ENCODE data around the gene ITGAL. TPM values are rescaled to one million over a fixed set of nuclear protein-coding genes. Genes with fewer than 3 reads are reported as not detected.

Gene ITGAL
- total RNA-seq, 1 experiment from 2014 or later = not detected

DNA sequence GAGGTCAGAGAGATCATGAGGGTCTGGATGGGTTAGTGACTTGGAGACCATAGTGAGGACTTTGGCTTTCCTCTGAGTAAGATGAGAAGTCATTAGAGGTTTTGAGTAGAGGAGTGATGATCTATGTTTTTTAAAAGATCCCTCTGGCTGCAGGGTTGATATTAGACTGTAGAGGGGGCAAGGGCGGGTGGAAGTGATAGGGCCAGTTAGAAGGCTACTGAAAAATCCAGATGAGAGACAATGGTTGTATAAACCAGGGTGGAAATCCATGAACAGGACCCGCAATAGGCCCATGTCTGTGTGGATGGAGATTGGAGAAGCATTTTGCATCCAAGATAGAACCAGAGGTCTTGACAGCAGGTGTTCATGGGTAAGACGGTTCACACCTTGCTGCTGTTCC, 9.8 kb downstream of the ITGAL start:
- H2BK20ac ChIP-seq (ENCODE audit: low read depth, low read length, poor library complexity, severe bottlenecking) = no peak overlapping the region
- Mint-ChIP-seq H3K27me3 (ENCODE audit: low read depth) (peaks cover 26% of the 10 kb centered on the region), H3K36me3 (ENCODE audit: insufficient read depth in 1 of 3, low read depth in 3 of 3) (no peaks in the 10 kb centered on the region), H3K27ac (no peak overlapping the region), H3K4me3 (no peak overlapping the region), H3K4me1 (no peaks in the 10 kb centered on the region), H3K9me3 (no peaks in the 10 kb centered on the region; a peak in 1 of 5 replicates)
- no peak overlapping the region for H3K4ac ChIP-seq (ENCODE audit: low read depth, low read length)
- H3K9me3 ChIP-seq (ENCODE audit: control insufficient read depth, low read depth, low read length) = no peaks in the 10 kb centered on the region
- no peak overlapping the region for H2BK15ac ChIP-seq (ENCODE audit: low read depth, low read length)
- H2BK12ac ChIP-seq (ENCODE audit: insufficient read length, low read depth, low read length) = no peak overlapping the region
- H3K9ac ChIP-seq (ENCODE audit: extremely low read depth, insufficient read length, low read length) = no peak overlapping the region
- H4K5ac ChIP-seq (ENCODE audit: insufficient read length, low read depth, low read length) = no peak overlapping the region
- H3K4me2 ChIP-seq (ENCODE audit: insufficient read depth, insufficient read length, low read length) = no peak overlapping the region
- H4K8ac ChIP-seq (replicated peaks; ENCODE audit: insufficient read length, low read depth, low read length) = no peak overlapping the region
- H2AK5ac ChIP-seq (ENCODE audit: insufficient read length, low read length) = no peak overlapping the region
- no peaks in the 10 kb centered on the region for H3K27me3 ChIP-seq (ENCODE audit: insufficient read depth, low read length)
- no peaks in the 10 kb centered on the region for H4K20me1 ChIP-seq (ENCODE audit: control insufficient read depth, insufficient read depth, insufficient read length)
- no peak overlapping the region for H3T11ph ChIP-seq (ENCODE audit: low read length)
- H2BK5ac ChIP-seq (ENCODE audit: insufficient read length, low read length) = no peak overlapping the region
- H4K91ac ChIP-seq (ENCODE audit: insufficient read length, low read depth, low read length) = no peak overlapping the region
- no peak overlapping the region for H2BK120ac ChIP-seq (ENCODE audit: low read depth, low read length, poor library complexity, severe bottlenecking)
- H3K23ac ChIP-seq (ENCODE audit: insufficient read length, low read depth, low read length) = no peak overlapping the region
- no peak for DNase-seq
- no peak overlapping the region for H2AFZ ChIP-seq (ENCODE audit: low read length)
- TF ChIP-seq, protein P1, sequence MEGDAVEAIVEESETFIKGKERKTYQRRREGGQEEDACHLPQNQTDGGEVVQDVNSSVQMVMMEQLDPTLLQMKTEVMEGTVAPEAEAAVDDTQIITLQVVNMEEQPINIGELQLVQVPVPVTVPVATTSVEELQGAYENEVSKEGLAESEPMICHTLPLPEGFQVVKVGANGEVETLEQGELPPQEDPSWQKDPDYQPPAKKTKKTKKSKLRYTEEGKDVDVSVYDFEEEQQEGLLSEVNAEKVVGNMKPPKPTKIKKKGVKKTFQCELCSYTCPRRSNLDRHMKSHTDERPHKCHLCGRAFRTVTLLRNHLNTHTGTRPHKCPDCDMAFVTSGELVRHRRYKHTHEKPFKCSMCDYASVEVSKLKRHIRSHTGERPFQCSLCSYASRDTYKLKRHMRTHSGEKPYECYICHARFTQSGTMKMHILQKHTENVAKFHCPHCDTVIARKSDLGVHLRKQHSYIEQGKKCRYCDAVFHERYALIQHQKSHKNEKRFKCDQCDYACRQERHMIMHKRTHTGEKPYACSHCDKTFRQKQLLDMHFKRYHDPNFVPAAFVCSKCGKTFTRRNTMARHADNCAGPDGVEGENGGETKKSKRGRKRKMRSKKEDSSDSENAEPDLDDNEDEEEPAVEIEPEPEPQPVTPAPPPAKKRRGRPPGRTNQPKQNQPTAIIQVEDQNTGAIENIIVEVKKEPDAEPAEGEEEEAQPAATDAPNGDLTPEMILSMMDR (conservative IDR thresholded peaks at IDR 0.05) = peak; percentile 45; the same call in 2 of the 3 replicates
- no peaks in the 10 kb centered on the region for H3K79me1 ChIP-seq (ENCODE audit: insufficient read depth, low read depth, low read length, poor library complexity, severe bottlenecking)
- H3K79me2 ChIP-seq (ENCODE audit: insufficient read depth, low read length) = no peaks in the 10 kb centered on the region
- no peaks in the 10 kb centered on the region for H3K23me2 ChIP-seq (ENCODE audit: insufficient read length, low read depth, low read length, poor library complexity, severe bottlenecking)
- no peak overlapping the region for H3K27ac ChIP-seq (ENCODE audit: insufficient read length, low read depth, low read length)
- WGBS (ENCODE audit: extremely low coverage, insufficient read length, low lambda C conversion rate) = no CpG with 5 or more reads among the region's 3 CpGs
- no peak overlapping the region for H3K14ac ChIP-seq (ENCODE audit: insufficient read depth, low read length)
- no peaks in the 10 kb centered on the region for H3K4me1 ChIP-seq (ENCODE audit: insufficient read depth, low read length)
- H3K18ac ChIP-seq (ENCODE audit: insufficient read length, low read depth, low read length) = no peak overlapping the region
- no peak overlapping the region for H3K56ac ChIP-seq (ENCODE audit: insufficient read length, low read depth, low read length)

Data from H9 (cell line).